Neural progenitor cell (in vitro differentiated cells): ENCODE measurements around the gene CREG2. TPM values are rescaled to one million over a fixed set of nuclear protein-coding genes. Genes with fewer than 3 reads are reported as not detected.

Experiments used
- DNase-seq: peaks from one replicate; pipeline ENCODE4 v3.0.0-alpha.2; 2016; ENCODE audit warnings: low spot score
- H2AFZ ChIP-seq: fragments of 200-600 bp; sonication (generic); replicated peaks from 2 replicates; pipeline ENCODE4 v1.6.1; 2016; ENCODE audit warnings: antibody characterized with exemption
- H3F3A ChIP-seq: fragments of 200-600 bp; sonication (generic); 2 replicates; pipeline ENCODE4 v1.6.1; 2016; ENCODE audit warnings: antibody characterized with exemption, low read depth
- H3K27ac ChIP-seq: fragments of 200-600 bp; sonication (generic); 2 replicates; pipeline ENCODE4 v1.5.1; 2016; ENCODE audit warnings: mild to moderate bottlenecking
- H3K27me3 ChIP-seq: fragments of 200-600 bp; sonication (generic); 2 replicates; pipeline ENCODE4 v1.6.1; 2016; ENCODE audit warnings: mild to moderate bottlenecking, moderate library complexity
- H3K36me3 ChIP-seq: fragments of 200-600 bp; sonication (generic); 2 replicates; pipeline ENCODE4 v1.5.1; 2016
- H3K4me1 ChIP-seq: fragments of 200-600 bp; sonication (generic); 2 replicates; pipeline ENCODE4 v1.6.1; 2016; ENCODE audit warnings: mixed run types
- H3K4me2 ChIP-seq: fragments of 200-600 bp; sonication (generic); 2 replicates; pipeline ENCODE4 v1.6.1; 2016
- H3K4me3 ChIP-seq: fragments of 200-600 bp; sonication (generic); 2 replicates; pipeline ENCODE4 v1.5.1; 2016
- H3K79me2 ChIP-seq: fragments of 200-600 bp; sonication (generic); 2 replicates; pipeline ENCODE4 v1.6.1; 2016; ENCODE audit warnings: low read depth
- H3K9ac ChIP-seq: fragments of 200-600 bp; sonication (generic); 2 replicates; pipeline ENCODE4 v1.6.1; 2016
- H3K9me3 ChIP-seq: fragments of 200-600 bp; sonication (generic); 2 replicates; pipeline ENCODE4 v1.5.1; 2016; ENCODE audit warnings: low read depth
- H4K20me1 ChIP-seq: fragments of 200-600 bp; sonication (generic); 2 replicates; pipeline ENCODE4 v1.6.1; 2016; ENCODE audit warnings: low read depth
- H3K27ac Mint-ChIP-seq: 3 replicates; pipeline ENCODE4 v1.8.0; 2021; ENCODE audit warnings: mixed read lengths
- H3K27me3 Mint-ChIP-seq: 2 replicates; pipeline ENCODE4 v1.8.0; 2022; ENCODE audit warnings: low read depth, mild to moderate bottlenecking, inconsistent platforms, moderate library complexity, mixed read lengths; ENCODE audit not compliant: insufficient read depth
- H3K36me3 Mint-ChIP-seq: 3 replicates; pipeline ENCODE4 v1.8.0; 2021; ENCODE audit warnings: mixed read lengths
- H3K4me1 Mint-ChIP-seq: 3 replicates; pipeline ENCODE4 v1.8.0; 2021; ENCODE audit warnings: mixed read lengths
- H3K4me3 Mint-ChIP-seq: 3 replicates; pipeline ENCODE4 v1.8.0; 2021; ENCODE audit warnings: mild to moderate bottlenecking, moderate library complexity, mixed read lengths
- H3K9me3 Mint-ChIP-seq: 3 replicates; pipeline ENCODE4 v1.8.0; 2020; ENCODE audit warnings: mixed read lengths
- CTCF ChIP-seq: fragments of 200-600 bp; sonication (generic); IDR thresholded peaks from 2 replicates; pipeline ENCODE4 v1.5.1; 2017; ENCODE audit warnings: antibody characterized with exemption, mild to moderate bottlenecking
- EZH2 ChIP-seq: fragments of 200-600 bp; sonication (generic); IDR thresholded peaks from 2 replicates; pipeline ENCODE4 v1.6.1; 2017; ENCODE audit warnings: antibody characterized with exemption, mild to moderate bottlenecking, moderate library complexity
- EZH2phosphoT487 ChIP-seq: fragments of 200-600 bp; sonication (generic); IDR thresholded peaks from 2 replicates; pipeline ENCODE4 v1.6.1; 2017; ENCODE audit warnings: antibody characterized with exemption
- total RNA-seq: library from RNA; depleted of rRNA; stranded (reverse); fragments of >200 nt; gene quantifications from 2 replicates; pipeline ENCODE4 v1.2.3, GENCODE V29; 2015; ENCODE audit warnings: low replicate concordance

The CREG2 gene
- total RNA-seq, 1 donor from 2014 or later = not detected

GRCh38 chr2:101302016-101302415 lies 85.3 kb downstream of the CREG2 start:
- TF ChIP-seq CTCF (no peak), EZH2 (no peak), EZH2phosphoT487 (no peak)
- no peak for DNase-seq
- H3K27me3 Mint-ChIP-seq = peaks cover 2% of the 10 kb centered on the region
- H3K79me2 ChIP-seq = peaks cover 81% of the 10 kb centered on the region
- no peaks in the 10 kb centered on the region for H3K36me3 ChIP-seq
- no peak overlapping the region for H3K27ac Mint-ChIP-seq
- H3K9me3 ChIP-seq = no peaks in the 10 kb centered on the region
- peaks cover 62% of the 10 kb centered on the region for H4K20me1 ChIP-seq
- H3F3A ChIP-seq = no peaks in the 10 kb centered on the region
- no peak overlapping the region for H3K9ac ChIP-seq
- H3K4me3 Mint-ChIP-seq = no peak overlapping the region
- H3K4me3 ChIP-seq = no peak overlapping the region
- peaks cover 2% of the 10 kb centered on the region for H3K9me3 Mint-ChIP-seq
- peaks cover 10% of the 10 kb centered on the region for H3K4me1 ChIP-seq
- H3K4me1 Mint-ChIP-seq = peaks cover 18% of the 10 kb centered on the region
- no peak overlapping the region for H3K27ac ChIP-seq
- H3K36me3 Mint-ChIP-seq = peaks cover 22% of the 10 kb centered on the region
- no peak overlapping the region for H2AFZ ChIP-seq
- H3K4me2 ChIP-seq = no peak overlapping the region
- H3K27me3 ChIP-seq = no peaks in the 10 kb centered on the region

GRCh38 chr2:101300836-101301235 lies 86.5 kb downstream of the CREG2 start:
- no peaks in the 10 kb centered on the region for H3K36me3 ChIP-seq
- Mint-ChIP-seq H3K36me3 (peaks cover 16% of the 10 kb centered on the region), H3K4me1 (peaks cover 8% of the 10 kb centered on the region), H3K27ac (no peak overlapping the region), H3K4me3 (no peak overlapping the region), H3K9me3 (peaks cover 2% of the 10 kb centered on the region), H3K27me3 (peaks cover 2% of the 10 kb centered on the region)
- TF ChIP-seq EZH2 (no peak), EZH2phosphoT487 (no peak), CTCF (no peak)
- H3K9ac ChIP-seq = no peak overlapping the region
- H3K79me2 ChIP-seq = peaks cover 79% of the 10 kb centered on the region
- H4K20me1 ChIP-seq = peaks cover 53% of the 10 kb centered on the region
- H3F3A ChIP-seq = no peaks in the 10 kb centered on the region
- no peak for DNase-seq
- no peaks in the 10 kb centered on the region for H3K27me3 ChIP-seq
- no peaks in the 10 kb centered on the region for H3K9me3 ChIP-seq
- H3K4me3 ChIP-seq = no peak overlapping the region
- H3K27ac ChIP-seq = no peak overlapping the region
- H2AFZ ChIP-seq = no peak overlapping the region
- H3K4me2 ChIP-seq = no peak overlapping the region
- H3K4me1 ChIP-seq = no peaks in the 10 kb centered on the region

- DNase-seq = no peak
- no peak overlapping the region for H3K4me3 ChIP-seq
- Mint-ChIP-seq H3K4me3 (no peak overlapping the region), H3K4me1 (peaks cover 1% of the 10 kb centered on the region), H3K27ac (no peak overlapping the region), H3K36me3 (peaks cover 11% of the 10 kb centered on the region), H3K9me3 (peaks cover 2% of the 10 kb centered on the region), H3K27me3 (peaks cover 2% of the 10 kb centered on the region)
- no peaks in the 10 kb centered on the region for H3K36me3 ChIP-seq
- no peaks in the 10 kb centered on the region for H3K27me3 ChIP-seq
- H2AFZ ChIP-seq = no peak overlapping the region
- H3K4me2 ChIP-seq = no peak overlapping the region
- H3K9ac ChIP-seq = no peak overlapping the region
- H3F3A ChIP-seq = no peaks in the 10 kb centered on the region
- H3K9me3 ChIP-seq = no peaks in the 10 kb centered on the region
- H3K27ac ChIP-seq = no peak overlapping the region
- H3K79me2 ChIP-seq = peaks cover 74% of the 10 kb centered on the region
- H4K20me1 ChIP-seq = peaks cover 46% of the 10 kb centered on the region
- no peaks in the 10 kb centered on the region for H3K4me1 ChIP-seq
- TF ChIP-seq EZH2 (no peak), EZH2phosphoT487 (no peak), CTCF (no peak)
These were observed 87.1 kb downstream of the CREG2 start for GRCh38 chr2:101300164-101300563.
